ENCODE results near the gene ASTE1.

DNA sequence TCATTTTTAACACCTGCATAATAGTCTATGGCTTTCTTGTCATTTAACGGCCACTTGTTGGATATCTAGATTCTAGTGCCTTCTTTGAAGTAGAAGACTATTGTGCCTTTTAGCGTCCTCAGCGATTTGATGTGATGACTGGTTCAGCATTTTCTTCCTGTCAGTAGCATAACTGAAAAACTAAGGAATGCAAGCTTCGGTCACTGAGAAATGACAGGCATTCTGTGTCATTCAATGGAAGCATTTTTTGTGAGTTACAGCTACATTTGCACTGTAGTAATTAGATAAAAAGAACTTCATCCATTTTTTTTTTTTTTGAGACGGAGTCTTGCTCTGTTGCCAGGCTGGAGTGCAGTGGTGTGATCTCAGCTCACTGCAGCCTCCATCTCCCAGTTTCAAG, 10.4 kb upstream of the ASTE1 start:
- TF ChIP-seq CTCF (IDR thresholded peaks at IDR 0.05), result no peak
- TF ChIP-seq POLR2A (IDR thresholded peaks at IDR 0.05), result no peak
